OCI-LY3 (cell line): Measurements from ENCODE around the gene TNKS1BP1.

Source experiments
- H2AFZ ChIP-seq: fragments of 200-600, 300-600 bp; shearing (Covaris generic); 2 replicates; pipeline ENCODE4 v1.6.0; 2014; ENCODE audit warnings: antibody characterized with exemption, low read depth, low read length
- H3K27ac ChIP-seq: fragments of 200-600, 300-600 bp; sonication (generic); 2 replicates; pipeline ENCODE4 v1.5.1; 2014; ENCODE audit warnings: mild to moderate bottlenecking, low read length, moderate library complexity, mixed read lengths
- H3K27me3 ChIP-seq: fragments of 200-600, 300-600 bp; sonication (generic); 2 replicates; pipeline ENCODE4 v1.6.1; 2014; ENCODE audit warnings: low read depth, low read length, mixed read lengths
- H3K36me3 ChIP-seq: fragments of 200-600, 300-600 bp; sonication (generic); replicated peaks from 2 replicates; pipeline ENCODE3; 2014; ENCODE audit warnings: low read depth, low read length, mixed read lengths
- H3K4me1 ChIP-seq: fragments of 300-600, 200-600 bp; sonication (generic); 2 replicates; pipeline ENCODE4 v1.6.1; 2014; ENCODE audit warnings: low read length, mixed read lengths
- H3K4me2 ChIP-seq: fragments of 200-600, 300-600 bp; sonication (generic); 2 replicates; pipeline ENCODE4 v1.6.1; 2014; ENCODE audit warnings: low read length, mixed read lengths
- H3K4me3 ChIP-seq: fragments of 300-600, 200-600 bp; sonication (generic); 2 replicates; pipeline ENCODE4 v1.5.1; 2014; ENCODE audit warnings: antibody characterized with exemption, mild to moderate bottlenecking, low read length, moderate library complexity
- H3K79me2 ChIP-seq: fragments of 300-600, 200-600 bp; shearing (Covaris generic); 2 replicates; pipeline ENCODE4 v1.6.1; 2014; ENCODE audit warnings: mild to moderate bottlenecking, low read length, mixed read lengths
- H3K9ac ChIP-seq: fragments of 300-600, 200-600 bp; shearing (Covaris generic); 2 replicates; pipeline ENCODE4 v1.6.0; 2014; ENCODE audit warnings: mild to moderate bottlenecking, low read length, moderate library complexity
- H3K9me3 ChIP-seq: fragments of 200-600, 300-600 bp; shearing (Covaris generic); 2 replicates; pipeline ENCODE4 v1.6.1; 2014; ENCODE audit warnings: low read length, mixed read lengths; ENCODE audit not compliant: insufficient read depth
- H4K20me1 ChIP-seq: fragments of 200-600, 300-600 bp; sonication (generic); 2 replicates; pipeline ENCODE4 v1.6.1; 2016; ENCODE audit warnings: low read length, mixed read lengths; ENCODE audit not compliant: insufficient read depth
- CTCF ChIP-seq: fragments of 200-600, 300-600 bp; sonication (generic); IDR thresholded peaks from 2 replicates; pipeline ENCODE4 v1.5.1; 2014; ENCODE audit warnings: antibody characterized with exemption, low read length, low read depth
- EZH2phosphoT487 ChIP-seq: fragments of 200-600 bp; shearing (Covaris generic); IDR thresholded peaks from 2 replicates; pipeline ENCODE4 v1.6.1; 2018; ENCODE audit warnings: antibody characterized with exemption, mixed run types, low read depth

TNKS1BP1 gene

GRCh38 chr11:57260937-57261783 lies 63.6 kb downstream of the TNKS1BP1 start:
- no peak overlapping the region for H3K4me2 ChIP-seq
- H3K27me3 ChIP-seq = 0 out of 2 replicates have a peak, but pooled peaks cover 3% of the 10 kb centered on the region
- no peak overlapping the region for H3K9ac ChIP-seq
- peaks cover 6% of the 10 kb centered on the region; the same call in 1 of the 2 replicates for H3K9me3 ChIP-seq
- no peaks in the 10 kb centered on the region for H3K4me1 ChIP-seq
- H2AFZ ChIP-seq = 0 out of 2 replicates have a peak overlapping the region, but pooled peaks have one; percentile 6
- no peaks in the 10 kb centered on the region for H3K36me3 ChIP-seq
- TF ChIP-seq CTCF (no peak), EZH2phosphoT487 (no peak)
- no peaks in the 10 kb centered on the region for H4K20me1 ChIP-seq
- H3K4me3 ChIP-seq = no peak overlapping the region
- H3K79me2 ChIP-seq = no peaks in the 10 kb centered on the region
- H3K27ac ChIP-seq = no peak overlapping the region

- Histone ChIP-seq H3K9me3 (no peaks in the 10 kb centered on the region), H4K20me1 (no peaks in the 10 kb centered on the region), H2AFZ (no peak overlapping the region), H3K27ac (no peak overlapping the region), H3K9ac (no peak overlapping the region), H3K4me3 (no peak overlapping the region), H3K4me2 (no peak overlapping the region), H3K27me3 (peaks cover 49% of the 10 kb centered on the region), H3K4me1 (no peaks in the 10 kb centered on the region), H3K79me2 (no peaks in the 10 kb centered on the region), H3K36me3 (no peaks in the 10 kb centered on the region)
- TF ChIP-seq EZH2phosphoT487 (no peak), CTCF (no peak)
Observed at GRCh38 chr11:57256119-57256518, 68.6 kb downstream of the TNKS1BP1 start.

GRCh38 chr11:57255618-57256017 lies 69.1 kb downstream of the TNKS1BP1 start:
- H3K36me3 ChIP-seq = no peaks in the 10 kb centered on the region
- no peak overlapping the region for H3K27ac ChIP-seq
- H3K4me2 ChIP-seq = no peak overlapping the region
- H3K27me3 ChIP-seq = peaks cover 54% of the 10 kb centered on the region
- no peak overlapping the region for H2AFZ ChIP-seq
- H3K4me3 ChIP-seq = no peak overlapping the region
- TF ChIP-seq CTCF (no peak), EZH2phosphoT487 (no peak)
- H3K9ac ChIP-seq = no peak overlapping the region
- no peaks in the 10 kb centered on the region for H3K79me2 ChIP-seq
- H3K4me1 ChIP-seq = no peaks in the 10 kb centered on the region
- no peaks in the 10 kb centered on the region for H4K20me1 ChIP-seq
- H3K9me3 ChIP-seq = no peaks in the 10 kb centered on the region

- H4K20me1 ChIP-seq = no peaks in the 10 kb centered on the region
- H3K4me3 ChIP-seq = no peak overlapping the region
- TF ChIP-seq CTCF (no peak), EZH2phosphoT487 (no peak)
- no peak overlapping the region for H3K9ac ChIP-seq
- H3K36me3 ChIP-seq = no peaks in the 10 kb centered on the region
- H3K4me1 ChIP-seq = no peaks in the 10 kb centered on the region
- H3K9me3 ChIP-seq = no peaks in the 10 kb centered on the region
- no peak overlapping the region for H3K27ac ChIP-seq
- no peak overlapping the region for H2AFZ ChIP-seq
- H3K27me3 ChIP-seq = peaks cover 54% of the 10 kb centered on the region
- no peak overlapping the region for H3K4me2 ChIP-seq
- H3K79me2 ChIP-seq = no peaks in the 10 kb centered on the region
Observed at GRCh38 chr11:57254631-57255030, 70.1 kb downstream of the TNKS1BP1 start.
